Islet precursor cell (in vitro differentiated cells): ENCODE measurements around the gene GALC.

ENCODE experiments used
- DNase-seq: peaks from one replicate; pipeline ENCODE4 v3.0.0-alpha.2; 2018

GALC gene

DNA sequence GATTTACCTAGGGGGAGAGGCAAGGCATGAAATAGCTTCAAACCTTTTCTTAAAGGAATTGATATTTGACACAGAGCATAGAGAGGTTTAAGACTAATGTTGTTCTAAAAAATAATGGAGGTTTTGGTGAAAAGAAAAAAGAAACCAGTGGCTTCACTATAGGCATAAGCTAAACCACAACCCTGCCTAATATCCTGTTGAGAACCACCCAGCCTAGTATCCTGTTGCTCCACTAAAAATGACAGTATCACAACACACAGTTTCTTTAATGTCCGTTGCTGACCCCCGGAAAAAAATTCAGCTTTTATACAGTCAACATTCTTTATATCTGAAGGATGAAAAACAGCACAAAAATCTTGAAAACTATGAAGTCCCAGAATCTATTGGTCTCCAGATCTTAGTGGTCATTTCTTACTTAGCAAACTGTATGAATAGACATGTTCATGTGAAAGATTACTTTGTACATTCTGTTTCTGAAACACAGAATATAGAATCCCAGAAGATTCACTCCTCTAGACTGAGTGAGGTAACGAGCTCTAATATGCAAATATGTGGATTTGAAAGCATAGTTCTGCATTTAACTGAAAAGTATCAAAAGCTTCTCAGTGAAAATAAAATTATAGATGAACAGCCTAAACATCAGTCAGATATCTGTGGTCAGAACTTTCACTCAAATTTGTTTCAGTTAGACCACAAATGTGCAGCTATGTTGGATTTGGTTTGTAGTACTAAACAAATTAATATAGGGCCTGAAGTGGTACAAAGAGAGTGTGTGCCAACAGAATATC is 40.5 kb downstream of the GALC start:
- no peak for DNase-seq

- DNase-seq = no peak
Observed at GRCh38 chr14:87944987-87945604, 47.9 kb downstream of the GALC start.

GRCh38 chr14:87940894-87941293 is 52.1 kb downstream of the GALC start:
- DNase-seq = no peak

DNA sequence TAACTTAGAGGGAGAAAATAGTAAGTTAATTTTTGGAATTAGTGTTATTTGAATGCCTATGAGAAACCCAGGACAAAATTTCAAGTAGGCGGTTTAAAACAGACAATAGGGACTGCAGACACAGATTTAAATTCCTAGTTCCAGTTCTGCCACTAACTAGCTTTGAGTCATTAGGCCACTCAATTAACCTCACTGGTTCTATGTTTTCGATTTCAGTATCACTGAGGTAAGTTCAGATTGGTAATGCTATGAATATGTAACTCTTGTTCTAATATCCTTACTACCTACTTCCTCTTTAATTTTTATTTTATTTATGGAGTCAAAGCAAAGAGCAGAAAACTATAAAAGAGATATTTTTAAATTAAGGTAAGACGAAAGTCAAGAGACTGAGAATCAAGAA is 52.6 kb downstream of the GALC start:
- DNase-seq = no peak

GRCh38 chr14:87935886-87936285 is 57.1 kb downstream of the GALC start:
- no peak for DNase-seq

DNA sequence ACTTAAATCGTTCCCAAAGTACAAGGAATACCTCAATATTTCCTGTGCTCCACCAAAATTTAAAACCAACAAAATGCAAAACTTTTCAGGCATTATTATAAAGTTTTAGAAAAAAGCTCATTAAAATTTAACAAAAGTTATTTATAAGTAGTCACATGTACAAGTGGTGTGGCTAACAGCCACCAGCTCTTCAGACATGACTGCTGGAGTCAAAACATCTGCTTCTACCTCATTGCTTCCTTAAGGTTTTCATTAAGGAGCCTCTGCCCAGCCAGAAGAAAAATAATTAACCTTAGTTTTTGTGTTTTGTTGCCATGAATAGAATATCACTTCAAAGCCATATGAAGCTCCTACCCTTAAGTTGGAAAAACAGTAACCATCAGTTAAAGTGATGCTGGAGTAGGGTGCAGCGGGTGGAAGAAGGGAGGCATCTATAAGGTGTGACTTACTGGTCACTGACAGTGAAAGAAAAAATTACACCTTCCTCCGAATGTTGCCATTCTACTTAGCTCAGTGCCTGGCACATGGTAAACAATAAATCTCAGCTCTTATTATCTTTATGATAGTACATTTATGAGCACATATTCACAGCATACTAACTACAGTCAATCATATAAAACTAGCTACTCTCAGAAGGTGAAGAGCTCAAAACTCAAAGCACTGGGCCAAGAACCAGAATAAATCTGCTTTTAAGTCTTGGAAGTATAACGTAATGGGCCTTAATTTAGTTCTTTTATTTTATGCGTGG is 57.7 kb downstream of the GALC start:
- DNase-seq = no peak

GRCh38 chr14:87934185-87934584 is 58.8 kb downstream of the GALC start:
- DNase-seq = no peak

DNA sequence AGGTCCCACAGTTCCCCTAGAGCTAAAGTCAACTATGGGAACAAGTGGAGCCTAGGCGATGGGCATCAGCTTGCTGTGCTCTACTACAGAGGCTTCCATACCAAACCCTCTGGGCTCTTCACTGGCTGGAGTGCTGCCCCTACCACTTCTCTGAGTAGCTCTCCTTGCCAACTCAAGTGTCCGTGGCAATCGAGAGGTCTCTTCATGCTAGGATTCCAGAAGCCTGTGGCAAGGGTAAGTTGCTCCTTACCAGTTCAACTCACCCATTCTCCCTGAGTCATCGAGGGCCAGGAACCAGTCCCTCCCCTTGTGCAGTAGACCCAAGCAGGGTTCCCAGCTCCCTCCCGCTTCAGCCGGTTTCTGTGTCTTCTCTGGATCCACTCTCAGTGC is 76.1 kb downstream of the GALC start:
- DNase-seq = no peak

GRCh38 chr14:87916103-87916885 is 76.7 kb downstream of the GALC start:
- no peak for DNase-seq

GRCh38 chr14:87908550-87908949 is 84.4 kb downstream of the GALC start:
- no peak for DNase-seq

DNA sequence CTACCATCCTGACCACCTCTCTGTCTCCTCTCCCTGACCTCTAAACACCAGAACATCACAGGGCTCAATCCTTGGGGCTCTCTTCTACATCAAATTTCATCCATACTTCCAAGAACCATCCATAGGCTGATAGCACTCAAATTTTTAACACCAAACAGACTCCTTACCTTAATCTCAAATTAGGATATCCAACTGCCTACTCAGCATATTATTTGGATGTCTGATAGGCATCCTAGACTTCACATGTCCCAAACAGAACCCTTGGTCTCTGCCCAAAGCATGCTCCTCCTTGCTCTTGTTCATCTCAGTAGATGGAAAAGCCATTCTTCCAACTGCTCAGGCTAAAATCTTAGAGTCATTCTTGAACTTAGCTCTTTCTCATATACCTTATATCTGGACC is 91.3 kb downstream of the GALC start:
- DNase-seq = no peak

DNA sequence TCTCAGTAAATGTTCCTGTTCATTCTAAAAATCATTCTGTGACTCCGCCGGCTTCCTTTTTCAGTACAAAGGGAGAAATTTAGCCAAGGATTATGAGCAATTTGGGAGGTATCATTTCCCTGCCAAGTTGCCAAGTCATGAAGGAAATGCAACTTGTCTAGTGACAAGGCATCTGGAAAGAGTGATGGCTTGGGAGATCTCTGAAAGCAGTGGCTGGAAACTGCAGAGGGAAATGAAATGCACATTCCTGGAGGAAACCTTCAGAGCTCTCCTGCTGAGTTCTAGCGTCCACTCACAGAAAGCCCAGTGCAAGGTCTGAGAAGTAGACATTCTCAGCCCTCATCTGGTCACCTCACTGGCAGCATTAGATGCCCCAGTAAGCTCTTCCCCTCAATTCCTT is 91.7 kb downstream of the GALC start:
- DNase-seq = no peak

GRCh38 chr14:87899228-87899627 is 93.8 kb downstream of the GALC start:
- no peak for DNase-seq

DNA sequence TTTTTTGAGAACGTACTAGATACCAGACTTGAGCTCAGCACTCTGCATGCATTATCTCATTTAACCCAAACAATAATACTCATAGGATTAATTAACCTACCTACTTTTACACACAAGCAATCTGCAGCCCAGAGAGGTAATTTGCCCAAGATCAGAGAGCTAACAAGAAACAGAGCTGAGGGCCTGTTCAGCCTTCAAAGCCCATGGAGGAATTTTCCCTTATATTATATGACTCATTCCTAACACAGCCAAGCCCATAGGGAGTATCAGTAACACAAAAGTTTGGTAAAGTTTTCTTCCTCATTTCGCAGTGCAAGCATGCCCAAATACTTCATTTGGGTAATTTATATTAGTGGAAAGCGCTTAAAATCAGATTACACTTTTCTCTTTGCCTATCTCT is 94.7 kb downstream of the GALC start:
- DNase-seq = peak; percentile 71

- DNase-seq = no peak
Observed at GRCh38 chr14:87896393-87897380, 96.3 kb downstream of the GALC start.

DNA sequence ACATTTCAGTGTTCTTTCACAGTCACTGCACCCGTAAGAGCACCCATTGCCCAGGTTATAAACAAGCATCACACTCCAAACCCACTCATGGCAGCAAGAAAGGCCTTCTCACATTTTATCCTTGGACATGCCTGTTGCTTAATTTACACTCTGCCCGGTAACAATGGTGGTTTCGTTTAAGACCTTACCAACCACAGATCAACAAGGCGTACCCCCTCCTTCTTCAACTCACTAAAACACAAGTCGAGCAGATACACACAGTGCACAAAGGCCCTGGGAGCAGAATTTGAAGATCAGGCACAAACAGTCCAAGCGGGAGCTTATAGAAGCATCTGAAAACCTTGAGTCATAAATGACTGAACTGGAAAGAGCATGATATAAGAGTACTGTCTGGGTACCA is 98.1 kb downstream of the GALC start:
- DNase-seq = no peak

DNA sequence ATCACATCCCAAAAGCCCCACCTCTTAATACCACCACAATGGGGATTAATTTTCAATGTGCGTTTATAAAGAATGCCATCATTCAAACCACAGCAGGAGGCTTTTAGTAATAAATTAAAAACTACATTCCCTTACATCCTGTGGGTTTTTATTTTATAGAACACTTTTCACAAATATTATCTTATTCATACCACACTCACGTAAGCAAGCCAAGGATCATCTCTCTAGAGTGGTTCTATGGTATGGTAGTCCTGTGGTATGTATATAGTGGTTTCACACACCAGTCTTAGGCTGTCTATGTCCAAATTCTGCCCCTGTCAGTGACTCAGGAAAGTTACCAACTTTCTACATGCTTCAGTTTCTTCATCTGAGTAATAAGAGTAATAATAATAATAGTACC is 100.2 kb downstream of the GALC start:
- no peak for DNase-seq

GRCh38 chr14:87888136-87888999 is 104.6 kb downstream of the GALC start:
- DNase-seq = peak; percentile 80

DNA sequence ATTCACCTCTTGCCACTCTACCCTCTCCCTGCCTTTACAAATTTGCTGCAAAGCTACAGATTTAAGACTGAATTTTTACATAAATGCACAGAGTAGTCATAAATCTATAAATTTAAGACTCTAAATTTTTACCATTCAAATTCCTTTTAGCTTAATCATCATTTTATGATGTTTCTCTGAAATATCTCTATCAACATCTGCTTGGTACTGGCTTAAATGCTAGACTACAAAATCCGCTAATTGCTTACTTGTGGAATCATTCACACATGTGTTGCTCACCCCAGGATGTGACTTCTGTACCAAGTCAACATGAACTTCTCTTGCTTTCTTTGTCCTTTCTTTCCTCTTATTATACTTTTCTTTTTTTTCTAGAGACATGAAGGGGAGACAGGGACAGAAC is 109.2 kb downstream of the GALC start:
- DNase-seq = no peak
